ENCODE data around the gene CLASP1.

DNA sequence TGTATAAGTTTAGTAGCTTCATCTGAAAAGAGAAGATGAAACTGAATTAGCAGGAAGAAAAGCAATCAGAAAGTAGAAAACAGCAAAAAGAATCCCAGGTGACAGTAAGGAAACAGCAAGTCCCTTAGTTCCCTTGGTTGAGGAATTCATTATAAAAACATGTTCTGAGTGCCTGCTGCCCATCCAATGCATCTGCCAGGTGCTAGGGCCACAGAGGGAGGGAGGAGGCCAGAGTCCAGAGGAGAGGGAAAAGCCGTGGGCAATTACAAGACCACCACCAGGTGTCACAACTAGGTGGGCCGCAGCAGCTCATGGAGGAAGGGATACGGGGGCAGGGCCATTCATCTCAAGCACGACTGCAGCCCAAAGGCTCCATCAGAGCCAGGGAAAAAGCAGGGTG lies 308.3 kb downstream of the CLASP1 start:
- TF ChIP-seq, protein P1, sequence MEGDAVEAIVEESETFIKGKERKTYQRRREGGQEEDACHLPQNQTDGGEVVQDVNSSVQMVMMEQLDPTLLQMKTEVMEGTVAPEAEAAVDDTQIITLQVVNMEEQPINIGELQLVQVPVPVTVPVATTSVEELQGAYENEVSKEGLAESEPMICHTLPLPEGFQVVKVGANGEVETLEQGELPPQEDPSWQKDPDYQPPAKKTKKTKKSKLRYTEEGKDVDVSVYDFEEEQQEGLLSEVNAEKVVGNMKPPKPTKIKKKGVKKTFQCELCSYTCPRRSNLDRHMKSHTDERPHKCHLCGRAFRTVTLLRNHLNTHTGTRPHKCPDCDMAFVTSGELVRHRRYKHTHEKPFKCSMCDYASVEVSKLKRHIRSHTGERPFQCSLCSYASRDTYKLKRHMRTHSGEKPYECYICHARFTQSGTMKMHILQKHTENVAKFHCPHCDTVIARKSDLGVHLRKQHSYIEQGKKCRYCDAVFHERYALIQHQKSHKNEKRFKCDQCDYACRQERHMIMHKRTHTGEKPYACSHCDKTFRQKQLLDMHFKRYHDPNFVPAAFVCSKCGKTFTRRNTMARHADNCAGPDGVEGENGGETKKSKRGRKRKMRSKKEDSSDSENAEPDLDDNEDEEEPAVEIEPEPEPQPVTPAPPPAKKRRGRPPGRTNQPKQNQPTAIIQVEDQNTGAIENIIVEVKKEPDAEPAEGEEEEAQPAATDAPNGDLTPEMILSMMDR (IDR thresholded peaks at IDR 0.05; ENCODE audit: insufficient read depth, low read length), result no peak
- TF ChIP-seq SPI1 (IDR thresholded peaks at IDR 0.05; ENCODE audit: borderline replicate concordance, low read depth), result no peak

All from HL-60 (cell line).